ENCODE results near the gene C22orf23.

- no peak for TF ChIP-seq CTCF (IDR thresholded peaks at IDR 0.05)
- TF ChIP-seq POLR2AphosphoS5 (IDR thresholded peaks at IDR 0.05): no peak
Observed at GRCh38 chr22:37923927-37924326, 29.5 kb downstream of the C22orf23 start.
